HCT116 (cell line): ENCODE measurements around the gene CREB3L1. TPM values are rescaled to one million over a fixed set of nuclear protein-coding genes. Genes with fewer than 3 reads are reported as not detected.

ENCODE experiments used
- ATAC-seq: fragments of 200-7000 bp; cut with Tn5 transposase; 2 replicates; pipeline ENCODE4 v1.9.1; 2020; ENCODE audit warnings: mild to moderate bottlenecking, moderate library complexity
- BruUV-seq: library from RNA; stranded (reverse); fragments of 400-500 nt; replicated peaks from 2 replicates; lab custom pipeline; 2021; lab: Mats Ljungman, UMichigan
- CTCF ChIA-PET: fragments of 300-600 bp; sonication (Branson Sonifier 250); formaldehyde crosslinking; loops from one replicate; lab custom pipeline; 2021; ENCODE audit warnings: antibody characterized with exemption; lab: Charles Lee
- POLR2A ChIA-PET: fragments of 300-600, 350-600 bp; sonication (Branson Sonifier 250); formaldehyde crosslinking; loops from one replicate; lab custom pipeline; 2021; ENCODE audit warnings: antibody characterized with exemption; lab: Charles Lee
- RAD21 ChIA-PET, 2 experiments: fragments of 300-600 bp; sonication (Branson Sonifier 250); formaldehyde crosslinking; loops; one replicate each; lab custom pipeline; 2023; ENCODE audit warnings: low total read pairs in 2 of 2; ENCODE audit not compliant: uncharacterized antibody in 2 of 2, unreplicated experiment in 2 of 2, low non-redundant PET in 1 of 2; lab: Charles Lee
- DNase-seq: peaks from one replicate; pipeline ENCODE4 v3.0.0-alpha.2; 2010; ENCODE audit warnings: low read depth, low spot score
- H2AFZ ChIP-seq: fragments of 200-600 bp; shearing (Covaris generic), sonication (generic); 2 replicates; pipeline ENCODE4 v1.6.1; 2017; ENCODE audit warnings: low read depth, mixed run types, mixed read lengths, antibody characterized with exemption, low read length; ENCODE audit not compliant: poor library complexity, severe bottlenecking
- H3K27ac ChIP-seq: 2 replicates; pipeline ENCODE4 v1.5.1; 2012; ENCODE audit warnings: low read depth, low read length
- H3K27me3 ChIP-seq: fragments of 200-600 bp; sonication (generic); 2 replicates; pipeline ENCODE4 v1.6.1; 2016; ENCODE audit warnings: mixed run types, low read length, mixed read lengths; ENCODE audit not compliant: insufficient read depth
- H3K36me3 ChIP-seq, 2 experiments: fragments of 200-500 bp in 1 of 2; fragments of 200-600 bp in 1 of 2; sonication (Bioruptor generic) in 1 of 2; sonication (generic) in 1 of 2; 2 replicates each; pipeline versions ENCODE4 v1.5.1 to v1.6.1; 2014 to 2016; ENCODE audit warnings: low read length in 2 of 2, inconsistent platforms in 1 of 2, mixed read lengths in 1 of 2, mixed run types in 1 of 2; ENCODE audit not compliant: insufficient read depth in 2 of 2, control insufficient read depth in 1 of 2
- H3K4me1 ChIP-seq, 2 experiments: fragments of 200-600 bp in 1 of 2; sonication (generic) in 1 of 2; 2 replicates each; pipeline versions ENCODE4 v1.5.1 to v1.6.1; 2012 to 2017; ENCODE audit warnings: low read length in 2 of 2, inconsistent platforms in 1 of 2, mild to moderate bottlenecking in 1 of 2, mixed read lengths in 1 of 2, mixed run types in 1 of 2, moderate library complexity in 1 of 2; ENCODE audit not compliant: insufficient read depth in 2 of 2, control insufficient read depth in 1 of 2
- H3K4me2 ChIP-seq: fragments of 200-600 bp; sonication (generic); 2 replicates; pipeline ENCODE4 v1.6.1; 2017; ENCODE audit warnings: mixed run types, low read length, mixed read lengths
- H3K4me3 ChIP-seq, 2 experiments: fragments of 200-600 bp in 1 of 2; sonication (generic) in 1 of 2; replicated peaks in 1 of 2; 2 replicates each; pipeline ENCODE4 v1.5.1; 2011 to 2016; ENCODE audit warnings: low read length in 2 of 2, control low read depth in 1 of 2, low read depth in 1 of 2, mild to moderate bottlenecking in 1 of 2, mixed read lengths in 1 of 2, mixed run types in 1 of 2
- H3K79me2 ChIP-seq: fragments of 200-600 bp; sonication (generic); 2 replicates; pipeline ENCODE4 v1.6.1; 2017; ENCODE audit warnings: mild to moderate bottlenecking, mixed run types, low read length, moderate library complexity, mixed read lengths; ENCODE audit not compliant: insufficient read depth
- H3K9ac ChIP-seq: fragments of 200-600 bp; sonication (generic); 2 replicates; pipeline ENCODE4 v1.6.1; 2016; ENCODE audit warnings: low read length, mixed read lengths
- H3K9me2 ChIP-seq: fragments of 200-600 bp; sonication (generic), shearing (Covaris generic); 2 replicates; pipeline ENCODE4 v1.6.1; 2017; ENCODE audit warnings: mixed run types, mild to moderate bottlenecking, moderate library complexity; ENCODE audit not compliant: insufficient read depth
- H3K9me3 ChIP-seq, 2 experiments: fragments of 200-500 bp in 1 of 2; fragments of 200-600 bp in 1 of 2; sonication (Bioruptor generic) in 1 of 2; sonication (generic) in 1 of 2; 2 replicates each; pipeline ENCODE4 v1.6.1; 2014 to 2017; ENCODE audit warnings: low read length in 2 of 2, mixed read lengths in 2 of 2, inconsistent platforms in 1 of 2, low read depth in 1 of 2, mild to moderate bottlenecking in 1 of 2, mixed run types in 1 of 2, moderate library complexity in 1 of 2; ENCODE audit not compliant: control insufficient read depth in 1 of 2, insufficient read depth in 1 of 2
- H4K20me1 ChIP-seq: fragments of 200-600 bp; sonication (generic), shearing (Covaris generic); 2 replicates; pipeline ENCODE4 v1.6.1; 2017; ENCODE audit warnings: mixed run types, mild to moderate bottlenecking, moderate library complexity; ENCODE audit not compliant: insufficient read depth
- CBX3 ChIP-seq: IDR thresholded peaks from 2 replicates; pipeline ENCODE4 v1.6.1; 2012; ENCODE audit warnings: low read depth
- EZH2 ChIP-seq: fragments of 200-600 bp; sonication (generic); IDR thresholded peaks from 2 replicates; pipeline ENCODE4 v1.6.1; 2017; ENCODE audit warnings: antibody characterized with exemption, mixed run types
- EZH2phosphoT487 ChIP-seq: fragments of 200-600 bp; IDR thresholded peaks from 2 replicates; pipeline ENCODE4 v1.6.1; 2018; ENCODE audit warnings: antibody characterized with exemption, borderline replicate concordance
- POLR2A ChIP-seq: IDR thresholded peaks from 2 replicates; pipeline ENCODE4 v1.7.0; 2011; ENCODE audit warnings: borderline replicate concordance; ENCODE audit not compliant: insufficient read depth, insufficient read length; ENCODE audit errors: extremely low read depth
- POLR2AphosphoS5 ChIP-seq: IDR thresholded peaks from 2 replicates; pipeline ENCODE4 v1.6.1; 2011; ENCODE audit warnings: mild to moderate bottlenecking, low read depth, low read length, moderate library complexity
- RAD21 ChIP-seq: IDR thresholded peaks from 2 replicates; pipeline ENCODE4 v1.6.1; 2012; ENCODE audit warnings: low read depth, mild to moderate bottlenecking
- SIN3A ChIP-seq: IDR thresholded peaks from 2 replicates; pipeline ENCODE4 v1.6.1; 2012; ENCODE audit warnings: low read depth
- SP1 ChIP-seq: IDR thresholded peaks from 2 replicates; pipeline ENCODE4 v1.6.1; 2012; ENCODE audit warnings: low read depth
- YY1 ChIP-seq: IDR thresholded peaks from 2 replicates; pipeline ENCODE4 v1.6.1; 2011; ENCODE audit warnings: low read length, low read depth, moderate library complexity, mild to moderate bottlenecking; ENCODE audit not compliant: insufficient replicate concordance; ENCODE audit errors: extremely low read depth
- ZBTB33 ChIP-seq: IDR thresholded peaks from 2 replicates; pipeline ENCODE4 v1.6.1; 2011; ENCODE audit warnings: mild to moderate bottlenecking, low read length, moderate library complexity; ENCODE audit not compliant: insufficient replicate concordance; ENCODE audit errors: extremely low read depth
- ZNF274 ChIP-seq: fragments of 200-500 bp; sonication (Bioruptor generic); IDR thresholded peaks from 2 replicates; pipeline ENCODE4 v1.6.1; 2014; ENCODE audit warnings: mild to moderate bottlenecking, low read depth, low read length, inconsistent platforms
- intact Hi-C: fragments of 100-400 bp; cut with micrococcal nuclease; formaldehyde crosslinking; loops from 2 replicates; pipeline ENCODE4 v1.10.0; 2022
- total RNA-seq: library from RNA; stranded (reverse); gene quantifications from one replicate; pipeline ENCODE4 v1.2.1, GENCODE V29; 2021; ENCODE audit not compliant: unreplicated experiment
- TF ChIP-seq, protein P1 (sequence below): IDR thresholded peaks from 2 replicates; pipeline ENCODE4 v1.6.1; 2012

The CREB3L1 gene
- total RNA-seq, 1 experiment from 2014 or later, result 0.37 TPM

GRCh38 chr11:46332093-46332567 lies 54.7 kb downstream of the CREB3L1 start:
- POLR2A ChIA-PET, result no interaction called here
- H3K4me2 ChIP-seq, result no peak overlapping the region

More at GRCh38 chr11:46332093-46332567, 54.7 kb downstream of the CREB3L1 start:
- Histone ChIP-seq H3K27ac (no peak overlapping the region), H4K20me1 (no peaks in the 10 kb centered on the region), H3K79me2 (no peaks in the 10 kb centered on the region), H3K9ac (no peak overlapping the region), H3K4me3 (no peak overlapping the region), H3K9me2 (no peaks in the 10 kb centered on the region), H3K36me3 (no peaks in the 10 kb centered on the region), H2AFZ (no peak overlapping the region), H3K27me3 (no peaks in the 10 kb centered on the region), H3K9me3 (no peaks in the 10 kb centered on the region), H3K4me1 (peaks cover 0 to 20% of the 10 kb centered on the region in 2 experiments; a peak in 3 of 4 replicates)
- intact Hi-C loops, result no loop called here
- no TSS peak for BruUV-seq
- TF ChIP-seq EZH2phosphoT487 (no peak), EZH2 (no peak), YY1 (no peak), POLR2AphosphoS5 (no peak), RAD21 (no peak), POLR2A (no peak), SP1 (no peak), ZNF274 (no peak), ZBTB33 (no peak), SIN3A (no peak), CBX3 (no peak)
- TF ChIP-seq, protein P1, sequence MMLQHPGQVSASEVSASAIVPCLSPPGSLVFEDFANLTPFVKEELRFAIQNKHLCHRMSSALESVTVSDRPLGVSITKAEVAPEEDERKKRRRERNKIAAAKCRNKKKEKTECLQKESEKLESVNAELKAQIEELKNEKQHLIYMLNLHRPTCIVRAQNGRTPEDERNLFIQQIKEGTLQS, result no peak
- RAD21 ChIA-PET, result no interaction called here
- DNase-seq, result no peak
- ATAC-seq, result no peak
- CTCF ChIA-PET, result no interaction called here
